ENCODE measurements around the gene WNT8A. TPM values are rescaled to one million over a fixed set of nuclear protein-coding genes. Genes with fewer than 3 reads are reported as not detected.

Gene WNT8A
- total RNA-seq, 4 donors from 2014 or later = not detected

DNA sequence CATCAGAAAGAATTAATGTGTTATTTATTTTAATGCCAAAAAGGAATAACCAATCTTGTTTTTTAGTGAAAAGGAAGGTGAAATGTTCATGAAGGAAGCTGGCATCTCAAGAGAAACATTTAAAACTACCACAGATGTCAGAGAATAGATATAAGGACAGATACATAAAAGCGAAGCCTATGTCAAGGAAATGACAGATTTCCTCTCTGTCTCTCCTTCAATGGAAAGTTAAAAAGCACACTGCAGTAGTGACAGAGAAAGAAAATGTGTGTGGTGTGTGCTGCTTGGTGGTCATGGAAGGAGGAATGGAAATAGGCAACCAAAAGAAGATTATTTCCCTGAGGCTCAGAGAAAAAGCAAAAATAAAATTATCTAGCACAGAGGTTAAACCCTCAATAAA is 9.2 kb downstream of the WNT8A start:
- no peak overlapping the region for H3K4me3 ChIP-seq
- WGBS, 2 donors (ENCODE audit: low coverage in 1 of 2) = 72 to 81% methylated on average over 1 of the region's 1 CpG
- in situ Hi-C loops (cut with MboI; ENCODE audit: low pct_ligation_motif_present in 1 of 4, low pct_unique_long_range_greater_than_20kb in 1 of 4, low sequenced_read_pairs in 3 of 4) = no loop called here

DNA sequence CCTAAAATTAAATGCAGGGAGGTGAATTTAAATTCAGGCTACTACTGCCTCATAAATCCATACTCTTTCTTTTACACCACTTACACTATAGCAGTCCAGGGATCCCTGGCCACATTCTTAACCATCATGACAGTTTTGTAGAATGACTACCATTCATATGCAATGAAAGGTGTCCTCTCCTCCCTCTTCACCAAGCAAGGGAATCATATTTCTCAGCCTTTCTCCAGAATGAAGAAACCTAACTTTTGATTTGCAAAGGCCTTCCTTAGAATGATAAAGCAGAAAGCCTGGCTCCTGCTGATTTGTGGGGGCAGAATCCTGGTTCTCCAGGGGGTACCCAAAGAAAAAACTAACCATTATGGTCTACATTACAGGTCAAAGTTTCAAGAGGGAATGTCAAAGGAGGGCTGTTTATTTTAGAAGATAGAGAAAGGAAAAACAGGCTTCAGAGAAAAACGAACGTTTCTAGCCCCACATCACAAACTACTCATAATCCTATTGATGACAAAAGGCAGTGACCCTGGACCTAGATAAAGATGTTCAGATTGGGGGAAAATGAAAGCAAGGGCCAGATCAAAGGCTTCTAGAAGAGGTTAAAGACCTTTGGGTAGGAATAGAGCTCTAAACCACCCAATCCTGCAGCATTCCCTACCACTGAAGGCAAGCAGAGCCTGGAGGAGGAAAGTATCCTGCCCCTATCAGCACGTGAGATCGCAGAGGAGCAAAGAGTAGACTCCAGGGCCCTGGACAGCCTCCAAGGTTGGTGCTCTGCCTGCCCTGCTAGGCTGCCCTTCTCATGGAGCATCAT is 11.5 kb downstream of the WNT8A start:
- no peaks in the 10 kb centered on the region for H3K9me3 ChIP-seq
- WGBS, 2 donors (ENCODE audit: low coverage in 1 of 2) = 68 to 71% methylated on average over 4 of the region's 4 CpGs
- DNase-seq = no peak
- no peak overlapping the region for H3K27ac ChIP-seq
- H3K4me1 ChIP-seq = no peaks in the 10 kb centered on the region
- in situ Hi-C loops (cut with MboI; ENCODE audit: low pct_ligation_motif_present in 1 of 4, low pct_unique_long_range_greater_than_20kb in 1 of 4, low sequenced_read_pairs in 3 of 4) = no loop called here
- no peak overlapping the region for H3K4me3 ChIP-seq
- no peaks in the 10 kb centered on the region for H3K36me3 ChIP-seq
- intact Hi-C loops (cut with DNase I; ENCODE audit: low total_unique reads) = no loop called here
- TF ChIP-seq, protein P1, sequence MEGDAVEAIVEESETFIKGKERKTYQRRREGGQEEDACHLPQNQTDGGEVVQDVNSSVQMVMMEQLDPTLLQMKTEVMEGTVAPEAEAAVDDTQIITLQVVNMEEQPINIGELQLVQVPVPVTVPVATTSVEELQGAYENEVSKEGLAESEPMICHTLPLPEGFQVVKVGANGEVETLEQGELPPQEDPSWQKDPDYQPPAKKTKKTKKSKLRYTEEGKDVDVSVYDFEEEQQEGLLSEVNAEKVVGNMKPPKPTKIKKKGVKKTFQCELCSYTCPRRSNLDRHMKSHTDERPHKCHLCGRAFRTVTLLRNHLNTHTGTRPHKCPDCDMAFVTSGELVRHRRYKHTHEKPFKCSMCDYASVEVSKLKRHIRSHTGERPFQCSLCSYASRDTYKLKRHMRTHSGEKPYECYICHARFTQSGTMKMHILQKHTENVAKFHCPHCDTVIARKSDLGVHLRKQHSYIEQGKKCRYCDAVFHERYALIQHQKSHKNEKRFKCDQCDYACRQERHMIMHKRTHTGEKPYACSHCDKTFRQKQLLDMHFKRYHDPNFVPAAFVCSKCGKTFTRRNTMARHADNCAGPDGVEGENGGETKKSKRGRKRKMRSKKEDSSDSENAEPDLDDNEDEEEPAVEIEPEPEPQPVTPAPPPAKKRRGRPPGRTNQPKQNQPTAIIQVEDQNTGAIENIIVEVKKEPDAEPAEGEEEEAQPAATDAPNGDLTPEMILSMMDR (IDR thresholded peaks at IDR 0.05) = no peak
- no peak for TF ChIP-seq POLR2A (IDR thresholded peaks at IDR 0.05)
- TF ChIP-seq POLR2AphosphoS5 (IDR thresholded peaks at IDR 0.05) = no peak
- TF ChIP-seq EP300 (IDR thresholded peaks at IDR 0.05; ENCODE audit: low read depth) = no peak
- H3K27me3 ChIP-seq = peaks cover 6% of the 10 kb centered on the region

More for the DNA sequence above, 9.2 kb downstream of the WNT8A start:
- no peaks in the 10 kb centered on the region for H3K9me3 ChIP-seq
- no peak for DNase-seq
- H3K4me1 ChIP-seq = no peaks in the 10 kb centered on the region
- TF ChIP-seq, protein P1 (IDR thresholded peaks at IDR 0.05) = no peak
- TF ChIP-seq POLR2A (IDR thresholded peaks at IDR 0.05) (no peak), POLR2AphosphoS5 (IDR thresholded peaks at IDR 0.05) (no peak), EP300 (IDR thresholded peaks at IDR 0.05; ENCODE audit: low read depth) (no peak)
- H3K27me3 ChIP-seq = peaks cover 6% of the 10 kb centered on the region
- H3K27ac ChIP-seq = no peak overlapping the region
- intact Hi-C loops (cut with DNase I; ENCODE audit: low total_unique reads) = no loop called here
- no peaks in the 10 kb centered on the region for H3K36me3 ChIP-seq

GRCh38 chr5:138096363-138096762 is 12.5 kb downstream of the WNT8A start:
- in situ Hi-C loops (cut with MboI; ENCODE audit: low pct_ligation_motif_present in 1 of 4, low pct_unique_long_range_greater_than_20kb in 1 of 4, low sequenced_read_pairs in 3 of 4) (no loop called here), intact Hi-C loops (cut with DNase I; ENCODE audit: low total_unique reads) (no loop called here)
- TF ChIP-seq EP300 (IDR thresholded peaks at IDR 0.05; ENCODE audit: low read depth) = no peak
- TF ChIP-seq, protein P1 (IDR thresholded peaks at IDR 0.05) = no peak
- TF ChIP-seq POLR2AphosphoS5 (IDR thresholded peaks at IDR 0.05) = no peak
- TF ChIP-seq POLR2A (IDR thresholded peaks at IDR 0.05) = no peak
- Histone ChIP-seq H3K4me1 (no peaks in the 10 kb centered on the region), H3K27ac (no peak overlapping the region), H3K9me3 (no peaks in the 10 kb centered on the region), H3K27me3 (peaks cover 6% of the 10 kb centered on the region), H3K36me3 (no peaks in the 10 kb centered on the region), H3K4me3 (no peak overlapping the region)
- DNase-seq = no peak
- 78 to 96% methylated on average over 2 of the region's 2 CpGs for WGBS, 2 donors (ENCODE audit: low coverage in 1 of 2)

DNA sequence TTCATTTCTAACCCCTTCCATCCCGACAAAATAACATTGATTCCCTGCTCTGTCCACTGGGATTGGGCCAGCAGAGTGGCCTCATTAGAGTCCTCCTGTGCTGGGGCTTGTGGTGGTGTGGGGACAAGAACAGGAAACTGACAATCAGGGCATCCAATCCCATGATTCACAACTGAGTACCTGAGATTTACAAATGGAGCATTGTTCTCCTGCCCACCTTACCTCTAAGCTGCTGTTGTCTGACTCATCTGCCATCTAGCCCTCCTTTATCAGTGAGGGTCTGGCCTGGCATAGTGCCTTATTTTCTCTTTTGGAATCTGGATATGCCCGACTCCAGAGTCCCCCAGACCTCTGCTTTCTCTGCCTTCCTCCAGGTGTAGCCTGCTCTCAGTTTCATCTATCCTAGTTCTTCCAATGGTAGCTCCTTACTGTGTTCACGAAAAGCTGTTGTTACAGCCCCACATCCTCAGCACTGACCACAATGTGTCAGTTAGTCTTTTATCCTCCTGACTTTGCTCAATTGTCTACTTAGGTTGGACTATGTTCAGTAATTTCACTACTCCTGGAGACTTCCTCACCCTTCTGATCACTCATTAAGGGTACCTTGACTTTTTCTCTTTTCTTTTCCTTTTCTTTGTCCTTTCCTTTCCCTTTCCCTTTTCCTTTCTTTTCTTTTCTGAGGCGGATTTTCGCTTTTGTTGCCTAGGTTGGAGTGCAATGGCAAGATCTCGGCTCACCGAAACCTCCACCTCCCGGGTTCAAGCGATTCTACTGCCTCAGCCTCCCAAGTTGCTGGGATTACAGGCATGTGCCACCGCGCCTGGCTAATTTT is 13.4 kb downstream of the WNT8A start:
- in situ Hi-C loops (cut with MboI; ENCODE audit: low pct_ligation_motif_present in 1 of 4, low pct_unique_long_range_greater_than_20kb in 1 of 4, low sequenced_read_pairs in 3 of 4) = no loop called here

More for the DNA sequence above, 13.4 kb downstream of the WNT8A start:
- TF ChIP-seq, protein P1 (IDR thresholded peaks at IDR 0.05) = no peak
- TF ChIP-seq EP300 (IDR thresholded peaks at IDR 0.05; ENCODE audit: low read depth) (no peak), POLR2A (IDR thresholded peaks at IDR 0.05) (no peak), POLR2AphosphoS5 (IDR thresholded peaks at IDR 0.05) (no peak)
- Histone ChIP-seq H3K4me3 (no peak overlapping the region), H3K36me3 (no peaks in the 10 kb centered on the region), H3K9me3 (no peaks in the 10 kb centered on the region), H3K4me1 (no peaks in the 10 kb centered on the region), H3K27me3 (peaks cover 4% of the 10 kb centered on the region), H3K27ac (no peak overlapping the region)
- no peak for DNase-seq
- intact Hi-C loops (cut with DNase I; ENCODE audit: low total_unique reads) = no loop called here
- 83 to 86% methylated on average over 10 to 11 of the region's 11 CpGs for WGBS, 2 donors (ENCODE audit: low coverage in 1 of 2)

All from transverse colon (tissue), 4 donors.